GM21423 (cell line): ENCODE results near the gene KIF2A.

Experiments used
- ATAC-seq: cut with Tn5 transposase; IDR thresholded peaks from one replicate; pipeline ENCODE4 v1.9.1; 2021; ENCODE audit warnings: mild to moderate bottlenecking, moderate library complexity; ENCODE audit not compliant: unreplicated experiment

Gene KIF2A

DNA sequence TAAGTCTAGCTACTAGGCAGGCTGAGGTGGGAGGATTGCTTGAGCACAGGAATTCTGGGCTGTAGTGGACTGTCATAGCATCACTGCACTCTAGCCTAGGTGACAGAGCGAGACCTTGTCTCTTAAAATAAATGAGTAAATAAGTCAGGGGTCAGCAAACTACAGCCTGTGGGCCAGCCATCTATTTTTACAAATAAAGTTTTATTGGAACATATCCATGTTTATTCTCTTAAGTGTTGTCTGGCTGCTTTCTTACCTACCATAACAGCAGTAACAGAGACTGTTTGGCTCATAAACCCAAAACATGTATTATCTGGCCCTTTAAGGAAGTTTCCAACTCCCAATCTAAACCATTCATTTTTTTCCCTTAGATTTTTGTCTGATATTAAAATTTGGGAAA lies 68.1 kb downstream of the KIF2A start:
- no peak for ATAC-seq

- no peak for ATAC-seq
Observed at GRCh38 chr5:62375627-62376026, 69.6 kb downstream of the KIF2A start.

- no peak for ATAC-seq
Observed at GRCh38 chr5:62376064-62376463, 70.1 kb downstream of the KIF2A start.

GRCh38 chr5:62385131-62385530 lies 79.1 kb downstream of the KIF2A start:
- no peak for ATAC-seq

- no peak for ATAC-seq
Observed at GRCh38 chr5:62385816-62386400, 79.9 kb downstream of the KIF2A start.

GRCh38 chr5:62386824-62387223 lies 80.8 kb downstream of the KIF2A start:
- ATAC-seq = no peak

- ATAC-seq = no peak
Observed at GRCh38 chr5:62395210-62395950, 89.4 kb downstream of the KIF2A start.

GRCh38 chr5:62403411-62404250 lies 97.6 kb downstream of the KIF2A start, which contains the start of gene DIMT1:
Gene DIMT1, minus strand, starts transcription at chr5:62403905. Its CDS starts 133 bp downstream, at chr5:62403772.
- ATAC-seq = peak; percentile 96

- peak; percentile 98 for ATAC-seq
Observed at GRCh38 chr5:62412549-62413329, 106.7 kb downstream of the KIF2A start, which contains the start of gene IPO11. Gene IPO11, plus strand, starts transcription at chr5:62412763. Its CDS starts 24,517 bp downstream, at chr5:62437280.

- no peak for ATAC-seq
Observed at GRCh38 chr5:62413711-62414110, 107.7 kb downstream of the KIF2A start.

- no peak for ATAC-seq
Observed at GRCh38 chr5:62418462-62419076, 112.6 kb downstream of the KIF2A start.

DNA sequence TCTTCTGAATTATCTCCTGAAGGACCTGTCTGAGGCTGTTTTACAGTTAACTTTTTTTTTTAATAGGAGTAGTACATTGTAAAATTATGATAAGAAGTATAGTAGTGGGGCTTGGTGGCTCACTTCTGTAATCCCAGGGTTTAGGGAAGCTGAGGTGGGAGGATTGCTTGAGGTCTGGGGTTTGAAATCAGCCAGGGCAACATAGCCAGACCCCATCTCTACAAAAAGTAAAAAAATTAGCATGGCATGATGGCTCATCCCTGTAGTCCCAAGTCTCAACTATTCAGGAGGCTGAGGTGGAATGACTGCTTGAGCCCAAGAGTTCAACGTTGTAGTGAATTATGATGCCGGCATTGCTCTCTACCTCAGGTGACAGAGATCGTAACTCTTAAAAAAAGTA lies 113.6 kb downstream of the KIF2A start:
- no peak for ATAC-seq

GRCh38 chr5:62421414-62421813 lies 115.4 kb downstream of the KIF2A start:
- no peak for ATAC-seq

DNA sequence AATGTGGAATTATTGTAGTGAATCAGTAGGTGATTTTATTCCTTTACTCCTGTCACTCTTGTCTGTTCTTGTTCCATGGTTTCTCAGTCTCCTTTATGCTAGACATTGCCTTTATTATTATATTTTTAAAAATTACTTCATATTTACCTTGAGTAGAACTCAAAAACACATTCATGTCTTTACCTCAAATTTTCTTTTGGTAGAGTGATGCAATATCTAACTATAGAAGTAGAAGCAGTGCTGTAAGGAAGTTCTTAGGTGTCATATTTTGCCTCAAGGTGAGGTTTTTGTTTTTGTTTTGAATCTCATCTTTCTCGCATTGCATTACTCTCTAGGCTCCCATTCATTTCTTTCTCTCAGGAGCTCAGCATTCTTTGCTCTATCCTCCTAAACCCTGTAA lies 118.8 kb downstream of the KIF2A start:
- no peak for ATAC-seq

DNA sequence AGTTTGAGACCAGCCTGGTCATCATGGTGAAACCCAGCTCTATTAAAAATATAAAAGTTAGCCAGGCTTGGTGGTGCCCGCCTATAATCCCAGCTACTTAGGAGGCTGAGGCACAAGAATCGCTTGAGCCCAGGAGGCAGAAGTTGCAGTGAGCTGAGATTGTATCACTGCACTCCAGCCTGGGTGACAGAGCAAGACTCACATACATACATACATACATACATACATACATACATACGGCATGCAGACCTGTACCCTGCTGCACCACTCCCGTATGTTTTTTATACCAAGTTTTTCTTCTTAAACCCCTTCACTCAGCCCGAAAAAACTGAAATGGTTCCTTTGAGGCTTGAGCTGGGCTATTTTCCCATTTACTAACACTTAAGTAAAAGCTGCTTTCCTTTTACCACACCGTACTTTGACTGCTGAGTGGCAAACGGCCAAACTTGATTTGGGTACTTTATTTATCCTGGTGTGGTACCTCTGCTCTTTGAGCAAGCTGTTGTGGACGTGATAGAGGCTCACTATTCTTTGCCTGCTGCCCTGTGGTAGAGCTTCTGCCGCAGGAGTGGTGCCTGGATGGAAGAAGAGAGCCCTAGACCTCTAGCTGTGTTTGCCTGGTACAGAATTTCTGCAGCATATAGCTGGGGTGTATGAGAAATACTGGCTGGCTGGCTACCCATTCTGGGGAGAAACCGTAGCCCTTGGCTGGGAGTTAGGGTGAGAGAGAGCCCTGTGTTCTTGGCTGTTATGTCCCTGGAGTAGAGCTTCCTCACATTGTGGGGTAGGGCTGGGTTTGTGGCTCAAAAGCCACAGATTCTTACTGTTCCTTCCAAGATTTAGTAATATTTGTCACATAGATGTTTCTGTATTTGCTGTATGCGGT lies 126.0 kb downstream of the KIF2A start:
- ATAC-seq = no peak

DNA sequence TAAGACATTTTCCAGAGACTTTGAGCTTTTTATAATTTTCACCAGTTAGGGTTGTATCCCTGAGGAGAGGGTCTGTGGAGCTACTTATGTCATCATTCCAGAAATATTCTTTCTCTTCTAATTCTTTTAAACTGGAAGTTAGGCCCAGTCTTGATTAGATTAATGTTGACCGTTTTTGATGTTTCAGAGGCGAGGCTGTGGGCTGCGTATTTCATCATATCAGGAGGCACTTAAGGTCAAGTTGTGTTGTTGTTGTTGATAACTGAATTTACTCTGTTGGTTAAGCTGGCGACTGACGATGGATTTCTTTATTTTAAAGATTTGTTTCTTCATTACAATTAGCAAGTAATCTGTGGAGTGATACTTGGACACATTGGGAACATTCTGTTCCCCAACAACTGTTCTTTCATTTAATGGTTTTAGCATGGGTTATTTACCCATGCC lies 126.6 kb downstream of the KIF2A start:
- ATAC-seq = no peak
